ENCODE data around the gene GNPTG. TPM values are rescaled to one million over a fixed set of nuclear protein-coding genes. Genes with fewer than 3 reads are reported as not detected.

The GNPTG gene
- total RNA-seq, 2 experiments from 2014 or later: 27.6 to 32.0 TPM

DNA sequence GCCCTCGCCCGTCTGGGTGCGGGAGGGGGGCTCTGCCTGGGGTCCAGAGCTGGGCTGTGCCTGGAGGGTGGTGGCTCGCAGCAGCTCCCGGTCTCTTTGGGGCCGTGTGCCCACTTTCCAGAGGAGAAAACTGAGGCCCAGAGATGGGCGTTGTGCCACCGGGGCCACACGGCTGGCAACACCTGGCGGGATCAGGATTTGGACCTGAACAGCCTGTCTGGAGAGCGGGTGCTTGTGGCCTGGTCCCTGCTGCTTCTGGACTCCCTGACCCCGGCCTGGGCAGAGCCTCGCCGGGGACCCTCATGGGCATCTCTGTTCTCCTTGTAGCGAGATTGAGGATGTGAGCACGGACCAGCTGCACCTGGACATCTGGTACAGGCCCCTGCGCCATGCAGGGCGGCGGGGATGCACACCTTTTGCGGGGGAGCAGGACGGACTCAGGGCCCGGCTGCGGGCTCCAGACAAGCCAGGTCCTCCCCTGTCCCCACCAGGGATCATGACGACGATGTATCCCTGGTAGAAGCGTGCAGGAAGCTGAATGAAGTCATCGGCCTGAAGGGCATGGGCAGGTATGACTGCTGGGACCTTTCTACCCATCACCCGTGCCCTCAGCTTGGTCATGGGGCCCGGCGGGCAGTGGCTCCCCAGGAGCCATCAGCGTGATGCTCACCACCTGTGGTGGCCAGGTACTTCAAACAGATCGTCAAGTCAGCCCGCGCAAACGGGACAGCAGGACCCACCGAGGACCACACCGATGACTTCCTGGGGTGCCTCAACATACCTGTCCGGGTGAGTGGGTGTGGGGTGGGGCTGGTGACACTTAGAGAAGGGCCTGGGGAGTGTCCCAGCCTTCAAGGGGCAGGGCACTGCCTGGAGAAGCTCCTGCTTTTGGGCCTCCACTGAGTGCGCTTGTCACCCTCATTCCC lies 10.0 kb upstream of the GNPTG start:
- intact Hi-C loops (cut with DNase I, micrococcal nuclease): loop anchor here (2.0 kb wide), 2 partner anchors 31 to 33 kb away; partner anchors contain the start of gene UBE2I (in 1 of the 2)

GRCh38 chr16:1342526-1343427 lies 9.0 kb upstream of the GNPTG start:
- Histone ChIP-seq H3K27me3 (ENCODE audit: control insufficient read depth in 1 of 2, insufficient read depth in 2 of 2, low read length in 2 of 2) (no peaks in the 10 kb centered on the region), H3K27ac (ENCODE audit: low read depth in 1 of 2, low read length in 2 of 2) (peak overlapping the region in 1 of 2 donors; percentile 29), H3K36me3 (ENCODE audit: insufficient read depth, low read length) (peaks cover 4% of the 10 kb centered on the region), H3K4me1 (ENCODE audit: insufficient read depth, low read length) (peaks cover 26% of the 10 kb centered on the region), H3K4me3 (ENCODE audit: low read length) (peak overlapping the region; percentile 53), H3K9me3 (ENCODE audit: control insufficient read depth in 1 of 2, insufficient read depth in 1 of 2, low read length in 2 of 2) (no peaks in the 10 kb centered on the region)
- H3K36me3 Mint-ChIP-seq (ENCODE audit: low read depth): peaks cover 4% of the 10 kb centered on the region
- ATAC-seq (ENCODE audit: poor library complexity): peak; percentile 93
- H3K4me3 Mint-ChIP-seq: peak overlapping the region; percentile 66
- H3K27me3 Mint-ChIP-seq: no peaks in the 10 kb centered on the region
- ChIA-PET CTCF (interaction anchor here (0.9 to 1.5 kb wide), 3 partner anchors 10 to 78 kb away, joined by 3 to 5 read pairs (median 4); partner anchors contain the start of genes BAIAP3 and UQCC4), POLR2A (interaction anchor here (1.1 to 3.1 kb wide), 9 partner anchors 8 to 440 kb away, joined by 3 to 24 read pairs (median 6); partner anchors contain the start of genes GNPTG, MAPK8IP3, NUBP2 and SPSB3)
- H3K27ac Mint-ChIP-seq: peak overlapping the region; percentile 50
- TF ChIP-seq, protein P1, sequence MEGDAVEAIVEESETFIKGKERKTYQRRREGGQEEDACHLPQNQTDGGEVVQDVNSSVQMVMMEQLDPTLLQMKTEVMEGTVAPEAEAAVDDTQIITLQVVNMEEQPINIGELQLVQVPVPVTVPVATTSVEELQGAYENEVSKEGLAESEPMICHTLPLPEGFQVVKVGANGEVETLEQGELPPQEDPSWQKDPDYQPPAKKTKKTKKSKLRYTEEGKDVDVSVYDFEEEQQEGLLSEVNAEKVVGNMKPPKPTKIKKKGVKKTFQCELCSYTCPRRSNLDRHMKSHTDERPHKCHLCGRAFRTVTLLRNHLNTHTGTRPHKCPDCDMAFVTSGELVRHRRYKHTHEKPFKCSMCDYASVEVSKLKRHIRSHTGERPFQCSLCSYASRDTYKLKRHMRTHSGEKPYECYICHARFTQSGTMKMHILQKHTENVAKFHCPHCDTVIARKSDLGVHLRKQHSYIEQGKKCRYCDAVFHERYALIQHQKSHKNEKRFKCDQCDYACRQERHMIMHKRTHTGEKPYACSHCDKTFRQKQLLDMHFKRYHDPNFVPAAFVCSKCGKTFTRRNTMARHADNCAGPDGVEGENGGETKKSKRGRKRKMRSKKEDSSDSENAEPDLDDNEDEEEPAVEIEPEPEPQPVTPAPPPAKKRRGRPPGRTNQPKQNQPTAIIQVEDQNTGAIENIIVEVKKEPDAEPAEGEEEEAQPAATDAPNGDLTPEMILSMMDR (IDR thresholded peaks at IDR 0.05): no peak
- peaks cover 13% of the 10 kb centered on the region for H3K4me1 Mint-ChIP-seq (ENCODE audit: low read depth)
- H3K9me3 Mint-ChIP-seq: no peaks in the 10 kb centered on the region
- peak; percentile 92 to 99 (median 96) for DNase-seq
- intact Hi-C loops (cut with DNase I, micrococcal nuclease): loop anchor here (2.0 kb wide), 2 partner anchors 32 to 34 kb away; partner anchors contain the start of gene UBE2I (in 1 of the 2)

More for the DNA sequence above, 10.0 kb upstream of the GNPTG start:
- ATAC-seq (ENCODE audit: poor library complexity) (no peak), DNase-seq (peak in 1 of 14 experiments; percentile 38)
- peaks cover 4% of the 10 kb centered on the region for H3K36me3 Mint-ChIP-seq (ENCODE audit: low read depth)
- H3K27me3 Mint-ChIP-seq: no peaks in the 10 kb centered on the region
- Histone ChIP-seq H3K9me3 (ENCODE audit: control insufficient read depth in 1 of 2, insufficient read depth in 1 of 2, low read length in 2 of 2) (no peaks in the 10 kb centered on the region), H3K27me3 (ENCODE audit: control insufficient read depth in 1 of 2, insufficient read depth in 2 of 2, low read length in 2 of 2) (no peaks in the 10 kb centered on the region), H3K4me1 (ENCODE audit: insufficient read depth, low read length) (peaks cover 26% of the 10 kb centered on the region), H3K36me3 (ENCODE audit: insufficient read depth, low read length) (no peaks in the 10 kb centered on the region), H3K4me3 (ENCODE audit: low read length) (peak overlapping the region; percentile 53), H3K27ac (ENCODE audit: low read depth in 1 of 2, low read length in 2 of 2) (no peak overlapping the region)
- peaks cover 13% of the 10 kb centered on the region for H3K4me1 Mint-ChIP-seq (ENCODE audit: low read depth)
- CTCF ChIA-PET: interaction anchor here (1.5 kb wide), 1 partner anchor 9 kb away, joined by 5 read pairs; the partner anchor contains the start of gene BAIAP3
- H3K27ac Mint-ChIP-seq: no peak overlapping the region
- TF ChIP-seq, protein P1 (IDR thresholded peaks at IDR 0.05): no peak
- H3K9me3 Mint-ChIP-seq: no peaks in the 10 kb centered on the region
- POLR2A ChIA-PET: interaction anchor here (1.3 to 3.1 kb wide), 6 partner anchors 9 to 364 kb away, joined by 6 to 24 read pairs (median 8); partner anchors contain the start of genes GNPTG, MAPK8IP3, TSR3 and UBE2I
- H3K4me3 Mint-ChIP-seq: no peak overlapping the region
